GM08714 (cell line): ENCODE data around the gene PKIG.

ENCODE experiments used
- H3K4me3 ChIP-seq: fragments of 200-500 bp; sonication (Bioruptor generic); 2 replicates; pipeline ENCODE4 v1.5.1; 2014; ENCODE audit warnings: mild to moderate bottlenecking, low read length, inconsistent platforms
- ZNF274 ChIP-seq: IDR thresholded peaks from 2 replicates; pipeline ENCODE4 v1.6.1; 2012; ENCODE audit warnings: mild to moderate bottlenecking, low read depth, low read length

The PKIG gene

GRCh38 chr20:44629017-44629385, 46.6 kb downstream of the PKIG start:
- TF ChIP-seq ZNF274, result no peak
- no peak overlapping the region for H3K4me3 ChIP-seq

GRCh38 chr20:44629542-44629941, 47.2 kb downstream of the PKIG start:
- no peak for TF ChIP-seq ZNF274

GRCh38 chr20:44630297-44630696, 47.9 kb downstream of the PKIG start:
- H3K4me3 ChIP-seq, result no peak overlapping the region
- TF ChIP-seq ZNF274, result no peak

More at GRCh38 chr20:44629542-44629941, 47.2 kb downstream of the PKIG start:
- no peak overlapping the region for H3K4me3 ChIP-seq

GRCh38 chr20:44632103-44632752, 49.8 kb downstream of the PKIG start:
- no peak overlapping the region for H3K4me3 ChIP-seq
- no peak for TF ChIP-seq ZNF274

- TF ChIP-seq ZNF274, result no peak
- no peak overlapping the region for H3K4me3 ChIP-seq
These were observed 50.9 kb downstream of the PKIG start for GRCh38 chr20:44633187-44633810.

GRCh38 chr20:44633872-44634600, 51.7 kb downstream of the PKIG start:
- no peak overlapping the region for H3K4me3 ChIP-seq
- TF ChIP-seq ZNF274, result no peak

- H3K4me3 ChIP-seq, result no peak overlapping the region
- TF ChIP-seq ZNF274, result no peak
These were observed 53.5 kb downstream of the PKIG start for GRCh38 chr20:44635877-44636276.

GRCh38 chr20:44637042-44637441, 54.7 kb downstream of the PKIG start:
- H3K4me3 ChIP-seq, result no peak overlapping the region
- no peak for TF ChIP-seq ZNF274

GRCh38 chr20:44637522-44638372, 55.4 kb downstream of the PKIG start:
- TF ChIP-seq ZNF274, result no peak
- no peak overlapping the region for H3K4me3 ChIP-seq

- no peak overlapping the region for H3K4me3 ChIP-seq
- no peak for TF ChIP-seq ZNF274
These were observed 58.1 kb downstream of the PKIG start for GRCh38 chr20:44640522-44640921.

GRCh38 chr20:44641325-44641724, 58.9 kb downstream of the PKIG start:
- no peak overlapping the region for H3K4me3 ChIP-seq
- TF ChIP-seq ZNF274, result no peak

- TF ChIP-seq ZNF274, result no peak
- H3K4me3 ChIP-seq, result no peak overlapping the region; the same call in 1 of the 2 replicates
These were observed 60.1 kb downstream of the PKIG start for GRCh38 chr20:44642203-44643153.

- no peak for TF ChIP-seq ZNF274
- H3K4me3 ChIP-seq, result no peak overlapping the region; the same call in 1 of the 2 replicates
These were observed 60.8 kb downstream of the PKIG start for GRCh38 chr20:44643154-44643519.
